Measurements from ENCODE around the gene PRRT1B. TPM values are rescaled to one million over a fixed set of nuclear protein-coding genes. Genes with fewer than 3 reads are reported as not detected.

The PRRT1B gene
- total RNA-seq, 4 donors from 2014 or later = not detected

DNA sequence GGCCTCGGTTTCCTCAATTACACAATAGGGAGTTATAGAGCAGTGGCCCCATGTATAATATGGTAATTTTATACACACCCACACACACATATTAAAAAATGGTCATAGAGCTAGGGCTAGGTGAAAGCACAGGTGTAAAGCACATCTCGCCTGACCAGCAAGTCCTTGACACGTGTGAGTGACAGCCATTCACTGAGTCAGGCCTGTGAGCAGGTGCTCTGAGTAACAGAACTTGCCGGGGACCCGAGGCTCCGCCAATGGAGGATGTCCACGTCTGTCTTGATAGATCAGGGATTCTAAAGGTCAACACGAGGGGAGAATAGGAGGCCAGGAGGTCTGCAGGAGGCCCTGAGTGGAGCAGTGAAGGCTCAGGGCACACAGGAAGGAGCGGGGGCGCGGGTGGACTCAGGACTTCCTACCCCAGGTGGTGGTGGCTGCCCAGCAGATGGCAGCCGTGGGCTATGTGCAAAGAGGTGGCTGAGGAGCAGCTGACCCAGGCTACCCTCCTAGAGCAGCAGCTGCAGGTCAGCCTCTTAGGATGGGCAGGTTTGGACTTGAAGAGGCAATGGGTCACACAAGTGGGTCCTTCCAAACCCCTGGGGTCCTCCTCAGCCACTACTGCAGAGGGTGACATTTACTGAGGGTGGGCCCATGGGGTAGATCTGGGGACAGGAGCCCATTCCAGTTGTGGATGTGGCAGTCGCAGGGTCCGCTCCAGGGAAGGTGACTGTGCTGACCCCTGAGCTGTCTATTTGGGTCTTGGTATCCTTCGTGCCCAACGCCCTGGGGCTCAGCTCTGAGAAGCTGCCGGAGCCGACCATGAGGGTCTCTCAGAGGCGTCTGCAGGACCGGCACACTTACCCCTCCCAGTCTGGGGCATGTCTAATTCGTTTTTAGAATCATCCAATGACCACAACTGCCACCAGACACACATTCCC, 45.9 kb downstream of the PRRT1B start:
- TF ChIP-seq, protein P1, sequence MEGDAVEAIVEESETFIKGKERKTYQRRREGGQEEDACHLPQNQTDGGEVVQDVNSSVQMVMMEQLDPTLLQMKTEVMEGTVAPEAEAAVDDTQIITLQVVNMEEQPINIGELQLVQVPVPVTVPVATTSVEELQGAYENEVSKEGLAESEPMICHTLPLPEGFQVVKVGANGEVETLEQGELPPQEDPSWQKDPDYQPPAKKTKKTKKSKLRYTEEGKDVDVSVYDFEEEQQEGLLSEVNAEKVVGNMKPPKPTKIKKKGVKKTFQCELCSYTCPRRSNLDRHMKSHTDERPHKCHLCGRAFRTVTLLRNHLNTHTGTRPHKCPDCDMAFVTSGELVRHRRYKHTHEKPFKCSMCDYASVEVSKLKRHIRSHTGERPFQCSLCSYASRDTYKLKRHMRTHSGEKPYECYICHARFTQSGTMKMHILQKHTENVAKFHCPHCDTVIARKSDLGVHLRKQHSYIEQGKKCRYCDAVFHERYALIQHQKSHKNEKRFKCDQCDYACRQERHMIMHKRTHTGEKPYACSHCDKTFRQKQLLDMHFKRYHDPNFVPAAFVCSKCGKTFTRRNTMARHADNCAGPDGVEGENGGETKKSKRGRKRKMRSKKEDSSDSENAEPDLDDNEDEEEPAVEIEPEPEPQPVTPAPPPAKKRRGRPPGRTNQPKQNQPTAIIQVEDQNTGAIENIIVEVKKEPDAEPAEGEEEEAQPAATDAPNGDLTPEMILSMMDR (IDR thresholded peaks at IDR 0.05; ENCODE audit: low read depth) = no peak

DNA sequence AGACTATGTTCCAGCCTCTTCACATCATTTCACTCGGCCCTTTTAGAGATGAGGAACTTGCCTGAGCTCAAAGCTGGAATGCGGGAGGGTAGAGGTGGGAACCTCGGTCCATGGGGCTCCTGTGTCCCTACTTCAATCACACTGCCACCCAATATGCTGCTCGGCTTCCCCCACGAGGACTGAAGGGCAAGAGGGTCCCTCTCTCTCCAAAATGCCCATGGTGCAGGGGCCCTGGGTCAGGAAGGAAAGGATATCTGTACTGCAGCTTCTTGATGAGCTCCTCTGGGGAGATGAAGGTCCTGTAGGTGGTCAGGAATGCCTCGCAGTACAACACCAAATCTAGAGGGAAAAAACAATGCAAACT, 46.5 kb downstream of the PRRT1B start:
- TF ChIP-seq, protein P1 (IDR thresholded peaks at IDR 0.05; ENCODE audit: low read depth) = no peak

DNA sequence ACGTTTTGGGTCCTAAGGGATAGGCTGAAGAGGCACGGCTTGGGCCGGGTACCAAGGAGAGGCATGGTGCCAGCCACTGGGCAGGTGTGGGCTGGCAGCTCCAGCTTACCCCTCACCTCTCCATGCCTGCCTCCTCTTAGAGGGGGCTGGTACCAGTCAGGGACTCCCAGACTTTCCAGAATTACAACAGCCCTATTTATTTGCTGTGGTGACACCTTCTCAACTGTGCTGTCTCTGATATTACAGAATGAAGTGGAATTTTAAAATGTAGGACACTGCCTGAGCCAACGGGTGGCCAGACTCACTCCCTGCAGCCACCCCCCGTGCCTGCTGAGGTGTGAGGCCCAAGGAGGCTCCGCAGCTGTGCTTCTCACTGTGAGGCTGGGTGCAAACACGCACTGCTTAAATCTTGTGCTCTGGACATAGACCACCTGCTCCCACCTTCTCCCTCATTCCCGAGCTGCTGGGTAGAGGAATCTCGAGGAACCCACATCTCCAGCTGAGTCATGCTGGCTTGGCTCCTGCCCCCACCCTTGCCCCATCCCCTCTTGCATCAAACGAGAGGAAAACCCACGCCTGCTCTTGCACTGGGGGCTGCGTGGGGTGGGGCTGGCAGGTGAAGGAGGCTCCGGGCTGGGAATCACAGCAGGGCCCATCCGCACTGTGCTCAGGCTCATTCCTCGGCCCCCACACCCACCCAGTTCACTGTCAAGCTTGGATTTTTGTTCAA, 47.9 kb downstream of the PRRT1B start:
- TF ChIP-seq, protein P1 (IDR thresholded peaks at IDR 0.05; ENCODE audit: low read depth) = no peak

DNA sequence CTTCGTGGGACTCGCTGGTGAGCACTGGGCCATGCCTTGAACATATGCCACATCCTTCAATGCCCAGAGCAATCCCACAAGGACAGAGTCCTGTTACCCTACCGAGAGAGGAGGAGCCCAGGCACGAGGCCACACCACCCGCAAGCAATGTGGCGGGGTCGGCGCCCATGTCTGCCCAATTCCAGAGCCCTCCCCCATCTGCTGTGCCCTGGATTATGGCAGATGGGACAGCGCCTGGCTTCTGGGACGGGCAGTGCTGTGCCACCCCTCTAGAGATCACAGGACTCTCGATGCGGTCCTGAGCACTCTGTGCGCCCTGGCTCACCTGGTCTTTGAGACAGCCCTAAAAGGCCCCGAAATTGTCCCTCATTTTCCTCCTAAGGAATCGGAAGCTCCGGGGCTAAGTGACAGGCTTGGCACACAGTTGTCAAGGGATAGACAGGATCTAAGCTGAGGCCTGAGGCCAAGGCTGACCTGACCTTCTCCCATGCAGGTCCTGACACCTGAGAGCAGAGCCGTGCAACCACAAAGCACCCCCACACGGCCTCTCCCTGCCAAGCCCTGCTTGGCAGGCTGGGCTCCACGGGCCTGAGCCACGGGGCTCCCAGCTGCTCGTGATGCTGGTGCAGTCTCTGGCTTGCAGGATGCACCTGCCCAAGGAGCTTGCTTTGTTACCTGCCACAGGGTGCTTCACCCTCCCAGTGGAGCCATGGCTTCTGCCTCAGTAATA, 48.8 kb downstream of the PRRT1B start:
- TF ChIP-seq, protein P1 (IDR thresholded peaks at IDR 0.05; ENCODE audit: low read depth) = no peak

DNA sequence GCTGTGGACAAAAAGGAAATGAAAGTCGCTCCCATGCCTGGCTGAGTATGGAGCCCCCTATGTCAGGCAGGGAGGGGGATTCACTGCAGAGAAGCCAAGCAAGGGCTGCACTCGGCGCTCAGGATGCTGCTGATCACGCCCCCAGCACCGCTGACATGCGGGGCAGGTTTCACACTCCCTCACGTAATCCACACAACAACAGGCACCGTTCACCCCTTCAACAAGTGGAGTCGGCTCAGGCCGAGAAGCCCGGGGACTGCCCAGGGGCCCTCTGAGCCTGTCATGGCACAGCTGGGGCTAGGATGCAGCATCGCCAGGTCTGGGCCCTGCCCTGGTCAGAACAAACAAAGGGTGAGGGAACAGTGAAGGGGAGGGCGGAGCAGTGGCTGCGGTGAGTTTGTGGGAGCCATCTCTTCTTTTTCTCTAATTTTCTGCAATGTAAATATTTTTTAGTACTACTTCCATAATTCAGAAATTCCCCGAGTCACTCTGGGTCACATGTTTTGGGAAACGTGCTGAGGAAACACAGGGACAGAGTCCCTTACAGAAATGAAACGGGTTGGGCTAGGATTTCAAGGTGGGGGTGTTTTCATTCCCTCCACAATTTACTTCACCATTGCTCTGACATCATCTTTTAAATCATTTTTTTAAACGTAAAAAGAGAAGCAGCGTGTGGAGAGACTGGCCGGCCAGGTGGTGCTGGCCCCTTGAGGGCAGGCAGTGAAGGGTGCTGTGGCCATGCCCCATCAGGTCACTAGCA, 49.8 kb downstream of the PRRT1B start:
- TF ChIP-seq, protein P1 (IDR thresholded peaks at IDR 0.05; ENCODE audit: low read depth) = no peak

DNA sequence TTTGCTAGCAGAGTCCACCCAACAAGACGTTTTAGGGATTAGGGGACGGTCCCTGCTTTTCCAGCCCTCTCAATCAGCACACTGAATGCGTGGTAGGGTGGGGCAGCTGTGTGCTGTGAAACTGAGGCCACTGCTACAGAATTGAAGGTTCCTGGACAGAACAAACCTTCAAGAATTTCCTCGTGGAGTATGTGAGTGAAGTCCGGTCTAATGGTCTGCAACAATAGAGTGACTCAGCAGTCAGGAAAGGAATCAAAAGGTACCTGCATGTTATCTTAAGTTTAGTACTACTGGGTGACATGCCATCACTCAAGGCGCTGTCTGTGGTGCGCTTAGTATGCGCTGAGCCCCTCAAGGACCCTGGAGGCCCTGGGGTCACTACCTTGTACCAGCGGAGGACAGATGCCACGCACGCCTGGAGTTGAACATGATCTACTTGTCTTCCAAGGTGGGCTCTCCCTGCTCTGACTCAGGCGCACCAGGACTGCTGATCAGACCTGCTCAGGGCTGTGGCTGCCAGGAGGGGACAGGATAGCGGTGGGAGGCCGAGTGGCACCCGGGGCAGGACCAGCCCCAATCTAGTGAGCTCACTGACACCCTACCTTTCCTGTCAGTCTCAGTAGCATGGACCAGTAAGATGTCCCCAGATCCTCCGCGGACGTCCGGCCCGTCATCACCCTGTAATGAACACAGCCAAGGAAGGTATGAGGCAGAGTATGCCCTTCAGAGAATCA, 50.5 kb downstream of the PRRT1B start:
- TF ChIP-seq, protein P1 (IDR thresholded peaks at IDR 0.05; ENCODE audit: low read depth) = no peak

All from subcutaneous adipose tissue (tissue), 4 donors.